GM12873 (cell line): ENCODE results near the gene SEH1L.

Source experiments
- CTCF ChIP-seq: IDR thresholded peaks from 2 replicates; pipeline ENCODE4 v1.5.1; 2012; ENCODE audit warnings: low read depth, mild to moderate bottlenecking, moderate library complexity, low read length, control low read depth; ENCODE audit not compliant: insufficient read depth; ENCODE audit errors: missing control alignments

SEH1L gene

GRCh38 chr18:12944709-12945108 is 3.1 kb upstream of the SEH1L start:
- TF ChIP-seq CTCF: no peak

GRCh38 chr18:12946549-12947284 is 1.1 kb upstream of the SEH1L start:
- no peak for TF ChIP-seq CTCF

- TF ChIP-seq CTCF: no peak
Observed at GRCh38 chr18:12948050-12948804, 416 bp downstream of the SEH1L start.

- TF ChIP-seq CTCF: no peak
Observed at GRCh38 chr18:12958478-12958877, 10.7 kb downstream of the SEH1L start.

DNA sequence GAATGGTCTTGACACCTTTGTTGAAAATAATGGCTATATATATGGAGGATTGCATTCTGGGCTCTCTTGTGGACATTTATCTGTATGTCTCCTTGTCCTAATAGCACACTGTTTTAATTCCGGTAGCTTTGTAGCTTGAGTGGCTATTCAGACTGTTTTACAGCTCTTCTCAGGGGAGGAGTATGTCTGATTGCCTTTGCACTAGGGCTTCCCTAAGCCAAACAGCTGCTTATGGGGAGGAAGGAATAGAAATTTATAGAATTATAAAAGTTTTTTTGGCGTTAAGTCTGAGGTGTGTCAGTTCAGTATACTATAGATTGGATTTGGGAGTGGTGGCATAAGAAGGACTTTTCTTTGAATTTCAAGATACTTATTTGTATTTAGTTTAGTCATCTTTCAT is 12.6 kb downstream of the SEH1L start:
- no peak for TF ChIP-seq CTCF

DNA sequence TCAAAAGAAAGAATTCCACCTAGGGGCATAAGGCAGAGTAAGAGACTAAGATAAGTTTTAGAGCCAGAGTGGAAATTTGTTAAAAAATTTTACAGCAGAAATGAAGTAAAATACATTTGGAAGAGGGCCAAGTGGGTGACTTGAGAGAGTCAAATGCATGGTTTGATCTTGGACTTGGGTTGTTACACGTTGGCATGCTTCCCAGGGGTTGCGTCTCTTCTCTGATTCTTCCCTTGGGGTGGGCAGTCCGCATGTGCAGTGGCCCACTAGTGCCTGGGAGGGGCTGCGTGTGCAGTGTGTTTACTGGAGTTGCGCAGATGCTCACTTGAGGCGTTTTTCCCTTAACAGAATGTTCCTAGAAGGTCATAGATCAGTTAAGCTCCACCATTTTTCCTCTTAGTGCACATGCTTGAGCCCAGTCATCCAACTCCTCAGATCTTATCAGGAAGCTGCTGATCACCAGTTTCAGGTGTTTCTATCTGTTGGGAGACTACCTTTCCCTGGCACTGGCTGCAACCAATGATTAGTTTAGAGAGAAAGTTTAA is 13.1 kb downstream of the SEH1L start:
- no peak for TF ChIP-seq CTCF

- no peak for TF ChIP-seq CTCF
Observed at GRCh38 chr18:12963069-12963468, 15.3 kb downstream of the SEH1L start.
